ENCODE measurements around the gene PPP2R3C. TPM values are rescaled to one million over a fixed set of nuclear protein-coding genes. Genes with fewer than 3 reads are reported as not detected.

The PPP2R3C gene
- total and polyA plus RNA-seq, 2 of the 4 experiments (the other 2 are of a cell fraction): 15.9 to 17.0 TPM

DNA sequence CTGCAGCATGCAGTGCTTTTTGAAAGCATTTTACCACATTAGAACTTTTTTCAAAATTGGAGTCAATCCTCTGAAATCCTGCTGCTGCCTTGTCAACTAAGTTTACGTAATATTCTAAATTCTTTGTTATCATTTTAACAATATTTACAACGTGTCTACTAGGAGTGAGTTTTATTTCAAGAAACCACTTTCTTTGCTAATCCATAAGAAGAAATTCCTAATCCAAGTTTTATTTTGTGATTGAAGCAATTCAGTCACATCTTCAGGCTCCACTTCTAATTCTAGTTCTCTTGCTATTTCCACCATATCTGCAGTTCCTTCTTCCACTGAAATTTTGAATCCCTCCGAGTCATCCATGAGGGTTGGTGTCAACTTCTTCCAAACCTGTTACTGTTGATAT is 25.9 kb upstream of the PPP2R3C start:
- in situ Hi-C loops (cut with MboI; ENCODE audit: low sequenced_read_pairs) (loop anchor here (10.0 to 25.0 kb wide), 2 partner anchors 537 to 665 kb away; partner anchors contain the start of gene RALGAPA1), intact Hi-C loops (cut with micrococcal nuclease) (no loop called here), dilution Hi-C loops (cut with HindIII; ENCODE audit: low sequenced_read_pairs, unreplicated experiment) (no loop called here)
- ATAC-seq (ENCODE audit: low read depth) (no peak), DNase-seq (no peak)
- ChIA-PET POLR2A (ENCODE audit: unreplicated experiment) (no interaction called here), CTCF (interaction anchor here (0.7 kb wide), 1 partner anchor 67 kb away, joined by 3 read pairs; no protein-coding TSS in a partner anchor)
- Histone ChIP-seq H3K9me3 (ENCODE audit: control insufficient read depth, insufficient read depth, low read length) (no peaks in the 10 kb centered on the region), H3K79me1 (ENCODE audit: low read depth in 1 of 2, low read length in 2 of 2) (peaks cover 12 to 33% of the 10 kb centered on the region in 2 experiments), H3K36me3 (ENCODE audit: control insufficient read depth, insufficient read depth, low read length) (peaks cover 4% of the 10 kb centered on the region; the same call in 1 of the 2 replicates), H2AFZ (replicated peaks; ENCODE audit: low read length, poor library complexity) (no peak overlapping the region), H3K56ac (ENCODE audit: extremely low read depth, insufficient read depth, low read length) (no peak overlapping the region), H3K4me2 (ENCODE audit: low read depth, low read length) (no peak overlapping the region), H2BK20ac (ENCODE audit: low read depth, low read length) (no peak overlapping the region), H4K91ac (ENCODE audit: insufficient read depth, low read depth, low read length) (no peak overlapping the region), H2AK5ac (ENCODE audit: low read depth, low read length) (no peak overlapping the region), H3K18ac (ENCODE audit: low read depth, low read length) (no peak overlapping the region), H4K20me1 (ENCODE audit: insufficient read depth, low read length) (no peaks in the 10 kb centered on the region), H3K9me1 (ENCODE audit: insufficient read depth, low read length) (peaks cover 4% of the 10 kb centered on the region; the same call in 1 of the 2 replicates), H3K14ac (replicated peaks; ENCODE audit: low read depth, low read length) (no peak overlapping the region), H2AK9ac (replicated peaks; ENCODE audit: low read depth, low read length, poor library complexity) (no peak overlapping the region), H3K9ac (ENCODE audit: low read depth, low read length) (no peak overlapping the region), H3K4ac (ENCODE audit: low read depth, low read length) (no peak overlapping the region), H3K27me3 (ENCODE audit: control insufficient read depth, insufficient read depth, low read length) (no peaks in the 10 kb centered on the region), H4K5ac (ENCODE audit: low read depth, low read length) (no peak overlapping the region), H3K23ac (ENCODE audit: low read depth, low read length) (no peak overlapping the region), H3K4me3 (ENCODE audit: insufficient read depth, low read depth, low read length) (no peak overlapping the region), H2BK15ac (ENCODE audit: low read depth, low read length) (no peak overlapping the region), H2BK5ac (ENCODE audit: low read depth, low read length, poor library complexity, severe bottlenecking) (no peak overlapping the region), H3K4me1 (ENCODE audit: control insufficient read depth, insufficient read depth, low read length) (no peaks in the 10 kb centered on the region), H3K27ac (ENCODE audit: insufficient read depth, low read length) (no peak overlapping the region), H2BK120ac (ENCODE audit: low read depth, low read length) (no peak overlapping the region), H4K8ac (ENCODE audit: low read depth in 2 of 2, low read length in 2 of 2) (no peak overlapping the region)
- no peak for TF ChIP-seq MAZ (IDR thresholded peaks at IDR 0.05; ENCODE audit: borderline replicate concordance, low read depth, low read length)
- TF ChIP-seq, protein P1, sequence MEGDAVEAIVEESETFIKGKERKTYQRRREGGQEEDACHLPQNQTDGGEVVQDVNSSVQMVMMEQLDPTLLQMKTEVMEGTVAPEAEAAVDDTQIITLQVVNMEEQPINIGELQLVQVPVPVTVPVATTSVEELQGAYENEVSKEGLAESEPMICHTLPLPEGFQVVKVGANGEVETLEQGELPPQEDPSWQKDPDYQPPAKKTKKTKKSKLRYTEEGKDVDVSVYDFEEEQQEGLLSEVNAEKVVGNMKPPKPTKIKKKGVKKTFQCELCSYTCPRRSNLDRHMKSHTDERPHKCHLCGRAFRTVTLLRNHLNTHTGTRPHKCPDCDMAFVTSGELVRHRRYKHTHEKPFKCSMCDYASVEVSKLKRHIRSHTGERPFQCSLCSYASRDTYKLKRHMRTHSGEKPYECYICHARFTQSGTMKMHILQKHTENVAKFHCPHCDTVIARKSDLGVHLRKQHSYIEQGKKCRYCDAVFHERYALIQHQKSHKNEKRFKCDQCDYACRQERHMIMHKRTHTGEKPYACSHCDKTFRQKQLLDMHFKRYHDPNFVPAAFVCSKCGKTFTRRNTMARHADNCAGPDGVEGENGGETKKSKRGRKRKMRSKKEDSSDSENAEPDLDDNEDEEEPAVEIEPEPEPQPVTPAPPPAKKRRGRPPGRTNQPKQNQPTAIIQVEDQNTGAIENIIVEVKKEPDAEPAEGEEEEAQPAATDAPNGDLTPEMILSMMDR (conservative IDR thresholded peaks at IDR 0.05; ENCODE audit: low read depth, low read length): no peak
- no peak for TF ChIP-seq FOS (IDR thresholded peaks at IDR 0.05; ENCODE audit: low read depth, low read length)
- TF ChIP-seq, protein P2, sequence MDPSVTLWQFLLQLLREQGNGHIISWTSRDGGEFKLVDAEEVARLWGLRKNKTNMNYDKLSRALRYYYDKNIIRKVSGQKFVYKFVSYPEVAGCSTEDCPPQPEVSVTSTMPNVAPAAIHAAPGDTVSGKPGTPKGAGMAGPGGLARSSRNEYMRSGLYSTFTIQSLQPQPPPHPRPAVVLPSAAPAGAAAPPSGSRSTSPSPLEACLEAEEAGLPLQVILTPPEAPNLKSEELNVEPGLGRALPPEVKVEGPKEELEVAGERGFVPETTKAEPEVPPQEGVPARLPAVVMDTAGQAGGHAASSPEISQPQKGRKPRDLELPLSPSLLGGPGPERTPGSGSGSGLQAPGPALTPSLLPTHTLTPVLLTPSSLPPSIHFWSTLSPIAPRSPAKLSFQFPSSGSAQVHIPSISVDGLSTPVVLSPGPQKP (IDR thresholded peaks at IDR 0.05; ENCODE audit: borderline replicate concordance, low read depth, low read length): no peak
- TF ChIP-seq RAD21 (IDR thresholded peaks at IDR 0.05; ENCODE audit: low read length): no peak
- no peak for TF ChIP-seq CHD1 (IDR thresholded peaks at IDR 0.05; ENCODE audit: low read depth, low read length)
- TF ChIP-seq SMC3 (IDR thresholded peaks at IDR 0.05; ENCODE audit: low read depth, low read length): no peak
- no peak for TF ChIP-seq CEBPB (IDR thresholded peaks at IDR 0.05; ENCODE audit: low read depth, low read length)
- TF ChIP-seq, protein P3, sequence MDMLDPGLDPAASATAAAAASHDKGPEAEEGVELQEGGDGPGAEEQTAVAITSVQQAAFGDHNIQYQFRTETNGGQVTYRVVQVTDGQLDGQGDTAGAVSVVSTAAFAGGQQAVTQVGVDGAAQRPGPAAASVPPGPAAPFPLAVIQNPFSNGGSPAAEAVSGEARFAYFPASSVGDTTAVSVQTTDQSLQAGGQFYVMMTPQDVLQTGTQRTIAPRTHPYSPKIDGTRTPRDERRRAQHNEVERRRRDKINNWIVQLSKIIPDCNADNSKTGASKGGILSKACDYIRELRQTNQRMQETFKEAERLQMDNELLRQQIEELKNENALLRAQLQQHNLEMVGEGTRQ (IDR thresholded peaks at IDR 0.05; ENCODE audit: low read depth, low read length): no peak
- no peak for TF ChIP-seq MXI1 (IDR thresholded peaks at IDR 0.05; ENCODE audit: borderline replicate concordance, low read depth, low read length)
- no peak for TF ChIP-seq MAFK (IDR thresholded peaks at IDR 0.05; ENCODE audit: low read depth, low read length)
- no peak for TF ChIP-seq RFX5 (IDR thresholded peaks at IDR 0.05; ENCODE audit: low read depth, low read length)
- no peak for TF ChIP-seq BHLHE40 (IDR thresholded peaks at IDR 0.05; ENCODE audit: low read depth, low read length)
- WGBS, 2 experiments (ENCODE audit: extremely low coverage in 2 of 2, insufficient read length in 1 of 2): 100% methylated on average over 1 of the region's 3 CpGs; no CpG with 5 or more reads in 1 of the 2 experiments
- no TSS peak for BruUV-seq (replicated peaks)
